Measurements from ENCODE around the gene MS4A6E.

MS4A6E gene

DNA sequence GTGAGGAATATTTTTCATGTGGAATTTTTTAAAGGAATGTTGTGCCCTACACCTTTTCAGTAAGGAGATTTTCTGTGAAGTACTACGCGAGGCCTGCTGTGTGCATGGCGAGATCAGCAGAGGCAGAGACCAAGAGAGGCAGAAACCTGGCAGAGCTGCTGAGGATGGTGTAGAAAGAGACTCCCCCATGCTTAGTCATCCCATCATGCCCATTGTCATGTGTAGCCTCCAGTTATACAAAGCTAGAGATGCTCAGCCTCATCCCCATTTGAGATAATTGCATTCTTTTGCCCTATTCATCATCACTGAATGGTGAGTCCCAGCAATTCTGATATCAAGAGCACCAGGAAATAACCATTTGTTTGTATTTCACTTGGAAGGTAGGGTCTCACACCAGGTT, 48.3 kb downstream of the MS4A6E start:
- no peak for DNase-seq (ENCODE audit: low read depth in 2 of 2)

GRCh38 chr11:60376601-60377000, 49.5 kb downstream of the MS4A6E start:
- DNase-seq (ENCODE audit: low read depth in 2 of 2): no peak

DNA sequence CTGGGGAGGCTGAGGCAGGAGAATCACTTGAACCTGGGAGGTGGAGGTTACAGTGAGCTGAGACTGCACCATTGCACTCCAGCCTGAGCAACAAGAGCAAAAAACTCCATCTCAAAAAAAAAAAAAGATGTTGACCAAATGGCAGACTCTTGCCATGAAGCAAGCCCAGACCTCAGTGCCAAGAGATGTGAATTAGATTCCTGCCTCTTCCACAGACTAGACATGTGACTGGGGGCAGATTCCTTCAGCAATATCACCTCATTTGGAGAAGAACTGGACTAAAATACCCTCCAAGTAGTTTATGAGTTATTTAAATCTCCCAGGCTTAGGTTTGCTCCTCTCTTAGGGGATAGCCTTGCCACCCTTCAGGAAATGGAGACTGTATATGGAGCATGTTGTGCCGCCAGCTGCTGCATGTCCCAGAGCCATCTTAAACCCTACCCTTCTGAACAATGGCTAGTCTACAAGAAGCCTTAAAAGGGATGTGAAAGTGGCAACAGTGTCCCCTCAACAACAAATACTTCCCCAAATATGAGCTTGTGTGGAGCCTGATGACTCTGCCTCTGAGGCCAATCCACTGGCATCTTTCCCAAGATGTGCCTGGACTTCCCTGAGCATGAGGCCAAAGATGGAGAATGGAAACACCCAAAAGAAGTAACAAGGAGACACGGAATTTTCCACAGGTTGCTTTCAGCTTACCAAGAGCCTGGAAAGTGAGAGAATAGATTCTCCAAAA, 50.5 kb downstream of the MS4A6E start:
- no peak for DNase-seq (ENCODE audit: low read depth in 2 of 2)

DNA sequence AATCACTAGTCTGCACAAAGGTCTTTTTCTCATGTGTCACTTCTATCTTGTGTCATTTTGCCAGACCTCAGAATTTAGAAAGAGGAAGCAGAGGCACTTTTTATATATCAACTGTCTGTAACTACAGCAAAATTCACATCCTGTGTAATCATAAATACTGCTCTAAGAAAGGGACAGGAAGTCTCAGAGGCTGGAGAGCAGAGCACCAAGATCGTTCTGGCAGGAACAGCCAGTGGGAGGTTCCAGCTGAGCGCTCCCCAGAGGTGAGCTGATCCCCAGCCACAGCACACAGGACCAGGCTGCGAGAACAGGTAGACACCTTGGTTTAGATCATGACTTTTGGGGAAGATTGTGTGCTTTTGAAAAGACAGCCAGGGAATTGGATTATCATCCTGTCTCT, 51.3 kb downstream of the MS4A6E start, which contains the start of gene MS4A7:
TSS of gene MS4A7 (plus strand) at position 179 of the 400 bp plus-strand sequence. CDS start 4,610 bp downstream, outside the sequence.
- DNase-seq (ENCODE audit: low read depth in 2 of 2): no peak

DNA sequence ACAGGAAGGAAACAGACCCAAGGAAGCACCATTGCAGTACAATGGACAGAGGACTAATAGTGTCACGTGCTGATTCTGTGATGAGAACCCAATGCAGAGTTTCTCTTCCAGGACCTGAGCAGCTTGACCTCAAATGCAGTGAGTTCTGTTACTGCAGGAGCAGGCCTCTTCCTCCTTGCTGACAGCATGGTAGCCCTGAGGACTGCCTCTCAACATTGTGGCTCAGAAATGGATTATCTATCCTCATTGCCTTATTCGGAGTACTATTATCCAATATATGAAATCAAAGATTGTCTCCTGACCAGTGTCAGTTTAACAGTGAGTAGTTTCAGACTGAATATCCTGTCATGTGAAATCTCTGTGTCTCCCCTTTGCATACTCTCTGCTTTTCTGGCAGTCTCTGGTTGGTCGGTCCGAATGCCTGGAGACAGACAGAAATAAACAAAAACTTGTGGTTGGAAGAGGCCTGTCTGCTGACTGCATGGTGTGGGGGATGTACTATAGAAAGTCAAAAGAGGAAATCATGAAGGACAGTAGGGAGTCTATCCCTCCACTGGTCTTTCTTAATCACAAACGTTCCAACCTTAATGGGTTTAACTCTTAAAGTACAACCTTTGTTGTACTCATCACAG, 62.3 kb downstream of the MS4A6E start:
- no peak for DNase-seq (ENCODE audit: low read depth in 2 of 2)

DNA sequence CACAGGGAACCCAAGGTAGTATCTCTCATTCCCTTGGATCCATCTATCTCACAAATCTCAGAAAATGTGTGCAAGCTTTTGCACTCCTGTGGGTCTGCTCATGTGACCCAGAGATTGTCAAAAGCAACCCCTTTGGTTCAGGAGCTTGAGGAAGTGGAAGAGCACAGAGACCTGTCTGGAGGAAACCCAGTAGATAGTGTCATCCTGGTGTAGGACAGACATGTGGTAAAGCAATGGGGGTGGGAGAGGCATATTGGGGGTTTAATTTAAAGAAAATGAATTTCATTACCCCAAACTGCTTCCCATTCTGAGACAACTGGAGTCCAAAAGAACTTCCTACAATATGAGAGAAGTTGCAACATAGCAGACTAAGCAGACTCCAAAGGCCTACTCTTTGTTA, 63.4 kb downstream of the MS4A6E start:
- no peak for DNase-seq (ENCODE audit: low read depth in 2 of 2)
